ENCODE results near the gene IL17C.
A peak's percentile ranks its signal among the peaks of the same experiment; 100 is the strongest.

Gene IL17C

DNA sequence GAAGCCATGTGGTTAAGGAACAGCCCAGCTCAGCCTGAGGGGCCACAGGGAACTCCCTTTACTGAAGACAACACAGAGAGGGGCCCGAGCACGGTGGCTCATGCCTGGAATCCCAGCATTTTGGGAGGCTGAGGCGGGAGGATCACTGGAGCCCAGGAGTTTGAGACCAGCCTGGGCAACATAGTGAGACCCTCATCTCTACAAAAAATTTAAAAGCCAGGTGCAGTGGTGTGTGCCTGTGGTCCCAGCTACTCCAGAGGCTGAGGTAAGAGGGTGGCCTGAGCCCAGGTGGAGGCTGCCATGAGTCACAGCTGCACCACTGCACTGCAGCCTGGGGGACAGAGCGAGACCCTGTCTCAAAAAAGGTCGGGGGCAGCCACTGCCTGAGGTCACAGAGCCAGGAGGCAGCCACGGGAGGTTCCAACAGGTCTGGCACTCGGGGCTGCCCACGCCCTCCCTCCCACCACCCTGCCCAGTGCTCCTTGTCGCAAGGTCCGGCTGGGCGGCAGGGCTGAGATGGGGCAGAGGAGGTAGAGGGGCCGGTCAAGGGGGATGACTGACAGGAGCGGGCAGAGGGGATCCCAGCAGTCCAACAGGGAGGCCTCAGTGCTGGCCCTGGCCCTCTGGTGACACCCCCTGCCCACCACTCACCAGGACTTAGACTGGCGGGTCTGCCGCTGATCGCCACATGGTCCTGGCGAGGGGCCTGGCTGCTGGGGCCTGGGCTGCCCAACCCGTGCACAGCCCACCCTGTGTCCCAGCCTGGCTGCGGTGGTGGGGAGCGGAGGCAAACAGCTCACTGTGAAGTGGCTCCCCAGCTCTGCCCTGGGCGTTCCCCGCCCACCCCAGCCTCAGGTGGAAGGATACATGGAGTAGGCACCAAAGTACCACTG lies 9.1 kb downstream of the IL17C start:
- DNase-seq = no peak

- no peak for DNase-seq
Observed at GRCh38 chr16:88649195-88649923, 11.0 kb downstream of the IL17C start.

- DNase-seq = peak; percentile 74
Observed at GRCh38 chr16:88649924-88650748, 11.8 kb downstream of the IL17C start.

- DNase-seq = peak; percentile 91
Observed at GRCh38 chr16:88650749-88651275, 12.4 kb downstream of the IL17C start, which contains the start of gene CYBA. CYBA (minus strand) TSS chr16:88651053; CDS start chr16:88651013, 40 bp downstream.

- peak; percentile 61 for DNase-seq
Observed at GRCh38 chr16:88651276-88651988, 13.1 kb downstream of the IL17C start.

DNA sequence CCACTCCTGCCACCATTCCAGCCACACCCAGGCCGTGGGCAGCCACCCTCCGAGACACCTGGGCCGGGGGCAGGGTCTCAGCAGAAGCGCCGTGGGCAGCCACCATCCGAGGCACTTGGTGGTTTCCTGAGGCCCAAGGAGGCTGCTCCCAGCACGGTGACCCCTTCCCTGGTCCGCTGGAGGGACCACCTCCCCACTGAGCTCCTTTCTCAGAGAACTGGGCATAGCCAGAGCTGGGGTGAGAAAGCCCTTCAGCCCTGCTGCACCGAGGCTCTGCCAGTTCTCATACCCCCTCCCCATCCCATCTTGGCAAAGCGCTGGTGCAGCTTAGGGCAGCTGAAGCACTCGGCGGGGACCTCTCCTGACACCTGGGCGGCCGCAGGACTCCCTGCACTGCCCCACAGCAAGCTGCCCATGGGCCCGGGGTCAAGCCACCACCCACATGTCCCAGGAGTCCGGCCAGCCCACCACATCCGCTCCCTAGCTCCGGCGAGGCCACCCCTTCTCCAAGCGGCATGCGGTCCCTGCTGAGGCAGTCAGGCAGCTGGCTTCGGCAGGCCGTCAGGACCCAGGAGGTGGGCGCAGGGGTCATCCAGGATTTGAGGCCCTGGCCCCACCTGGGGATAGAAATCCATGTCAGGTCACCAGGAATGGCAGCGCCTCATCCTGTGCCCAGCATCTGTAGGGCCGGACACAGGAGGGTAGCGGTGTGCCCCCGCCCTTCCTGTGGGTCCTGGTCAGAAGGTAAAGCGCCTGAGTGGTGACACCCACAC lies 13.8 kb downstream of the IL17C start:
- no peak for DNase-seq

DNA sequence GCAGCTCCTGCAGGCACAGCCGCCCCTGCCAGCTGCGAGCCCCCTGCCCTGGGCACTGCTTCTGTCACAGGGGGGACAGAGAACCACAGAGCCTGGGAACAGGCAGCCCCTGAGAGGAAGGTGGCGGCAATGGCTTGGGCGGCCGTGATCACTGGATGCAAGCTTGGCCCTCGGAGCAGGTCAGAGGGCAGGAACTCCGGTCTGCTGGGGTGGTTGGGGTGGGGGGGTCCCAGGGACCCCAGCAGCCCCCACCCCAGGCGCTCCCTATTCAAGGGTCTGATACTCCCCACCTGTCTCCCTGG lies 14.3 kb downstream of the IL17C start:
- no peak for DNase-seq

DNA sequence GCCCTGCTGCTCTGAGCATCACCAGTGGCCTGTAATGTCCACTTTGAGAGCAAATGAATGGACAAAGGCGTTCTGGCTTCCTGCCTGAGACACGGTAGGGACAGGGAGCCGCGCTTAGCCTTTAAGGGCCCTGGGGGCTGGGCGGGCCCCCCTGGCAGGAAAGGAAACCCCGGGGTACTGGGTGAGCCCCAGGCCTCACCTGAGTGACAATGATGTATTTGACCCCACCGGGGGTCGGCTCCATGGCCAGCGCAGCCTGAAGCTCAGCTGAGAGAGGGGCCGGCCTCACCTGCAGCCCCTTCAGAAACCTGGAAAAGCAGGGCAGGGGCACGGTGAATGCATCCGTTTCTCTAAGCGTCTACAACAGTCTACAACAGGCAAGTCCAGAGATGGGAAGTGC lies 14.7 kb downstream of the IL17C start:
- DNase-seq = no peak

GRCh38 chr16:88653596-88654362 lies 15.4 kb downstream of the IL17C start:
- DNase-seq = no peak

- DNase-seq = no peak
Observed at GRCh38 chr16:88654363-88655052, 16.1 kb downstream of the IL17C start.

- DNase-seq = no peak
Observed at GRCh38 chr16:88655053-88655732, 16.8 kb downstream of the IL17C start.

DNA sequence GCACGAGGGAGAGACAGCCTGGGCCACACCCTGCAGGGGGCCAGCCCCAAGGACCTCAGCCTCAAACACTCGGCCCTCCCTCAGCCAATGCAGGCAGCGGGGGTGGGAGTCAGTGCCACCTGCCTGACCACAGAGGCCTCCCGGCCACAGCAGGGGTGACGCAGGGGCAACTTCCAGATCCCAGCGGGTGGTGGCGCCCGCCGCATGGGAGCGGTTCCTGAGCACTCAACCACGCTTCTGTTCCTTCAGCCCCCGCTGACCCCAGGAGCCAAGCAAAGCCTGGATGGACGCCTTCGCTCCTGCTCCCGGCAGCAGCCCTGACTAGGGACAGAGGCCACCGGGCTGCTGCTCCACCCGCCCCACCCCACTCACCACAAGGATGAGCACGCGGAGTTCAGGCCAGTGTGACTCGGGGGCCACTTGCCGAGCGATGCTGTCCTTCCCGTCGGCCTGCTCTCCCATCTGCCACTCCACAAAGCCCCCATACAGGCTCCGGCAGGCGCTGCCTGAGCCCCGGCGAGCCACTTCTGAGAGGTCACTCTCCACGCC lies 17.4 kb downstream of the IL17C start:
- no peak for DNase-seq

- no peak for DNase-seq
Observed at GRCh38 chr16:88656291-88656980, 18.1 kb downstream of the IL17C start.

DNA sequence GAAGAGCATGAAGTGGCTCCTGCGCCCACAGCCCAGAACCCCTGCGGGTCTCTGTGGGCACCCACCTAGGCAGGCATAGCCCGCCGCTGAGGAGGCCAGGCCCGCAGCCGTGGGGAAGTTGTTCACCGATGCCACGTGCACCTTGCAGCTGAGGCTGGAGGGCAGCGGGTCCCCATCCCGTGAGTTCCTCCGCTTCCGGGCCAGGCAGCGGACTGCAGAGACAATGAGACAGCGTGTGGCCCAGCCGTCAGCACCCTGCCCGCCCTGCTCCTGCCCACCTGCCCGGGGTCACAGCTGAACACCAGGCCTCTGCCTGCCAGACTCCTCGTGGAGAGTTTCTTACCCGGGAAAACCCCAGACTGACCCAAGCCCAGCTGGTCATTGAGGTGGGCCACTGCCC lies 19.0 kb downstream of the IL17C start:
- no peak for DNase-seq

DNA sequence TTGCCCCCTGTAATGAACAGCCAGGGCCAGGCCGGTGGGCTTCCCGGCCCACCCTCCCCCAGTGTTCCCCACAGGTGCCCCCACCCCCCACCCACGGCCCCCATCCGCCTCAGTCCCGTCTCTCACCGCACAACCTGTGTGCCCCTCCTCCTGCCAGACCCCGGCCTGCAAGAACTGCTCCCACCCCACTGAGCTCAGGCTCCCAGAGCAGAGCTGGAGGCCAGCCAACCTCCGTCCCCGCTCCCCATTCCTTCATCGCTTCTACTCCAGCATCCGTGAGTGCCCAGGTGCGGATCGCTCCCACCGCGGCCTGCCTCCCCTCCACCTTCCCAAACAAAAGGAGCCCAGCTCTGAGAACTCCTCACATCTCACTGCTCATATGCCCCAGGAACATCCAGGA lies 20.3 kb downstream of the IL17C start:
- no peak for DNase-seq

DNA sequence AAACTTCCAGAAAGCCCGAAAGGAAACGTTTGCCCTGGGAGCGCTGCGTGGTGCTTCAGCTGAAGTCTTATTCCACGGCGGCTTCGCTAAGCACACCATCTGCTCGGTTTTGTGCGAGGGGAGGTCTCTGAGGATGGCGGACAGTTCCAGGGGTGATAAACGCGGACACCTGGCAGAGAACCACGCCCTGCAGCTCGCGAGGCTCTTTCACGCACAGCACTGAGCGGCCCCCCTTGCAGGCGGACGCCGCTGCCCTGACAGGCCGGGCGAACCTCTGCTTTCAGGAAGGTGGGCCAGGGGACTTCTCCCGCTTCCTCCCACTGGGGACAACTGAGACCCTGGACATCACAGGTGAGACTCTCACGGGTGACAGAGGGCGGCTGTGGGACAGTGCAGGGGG lies 20.8 kb downstream of the IL17C start:
- DNase-seq = no peak

DNA sequence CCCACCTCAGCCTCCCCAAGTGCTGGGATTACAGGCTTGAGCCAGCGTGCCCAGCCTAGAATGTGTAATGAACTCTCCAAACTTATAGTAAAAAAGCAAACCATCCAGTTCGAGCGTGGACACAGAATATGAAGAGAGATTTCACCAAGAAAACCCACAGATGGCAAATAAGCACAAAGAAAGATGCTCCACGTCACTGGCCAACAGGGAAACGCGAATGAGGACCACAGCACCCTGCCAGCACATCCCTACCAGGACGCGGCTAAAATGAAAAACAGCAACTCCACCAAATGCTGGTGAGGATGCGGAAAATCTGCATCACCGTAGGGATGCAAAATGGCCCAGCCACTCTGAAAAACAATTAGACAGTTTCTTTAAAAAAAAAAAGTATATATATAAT lies 23.1 kb downstream of the IL17C start:
- no peak for DNase-seq

DNA sequence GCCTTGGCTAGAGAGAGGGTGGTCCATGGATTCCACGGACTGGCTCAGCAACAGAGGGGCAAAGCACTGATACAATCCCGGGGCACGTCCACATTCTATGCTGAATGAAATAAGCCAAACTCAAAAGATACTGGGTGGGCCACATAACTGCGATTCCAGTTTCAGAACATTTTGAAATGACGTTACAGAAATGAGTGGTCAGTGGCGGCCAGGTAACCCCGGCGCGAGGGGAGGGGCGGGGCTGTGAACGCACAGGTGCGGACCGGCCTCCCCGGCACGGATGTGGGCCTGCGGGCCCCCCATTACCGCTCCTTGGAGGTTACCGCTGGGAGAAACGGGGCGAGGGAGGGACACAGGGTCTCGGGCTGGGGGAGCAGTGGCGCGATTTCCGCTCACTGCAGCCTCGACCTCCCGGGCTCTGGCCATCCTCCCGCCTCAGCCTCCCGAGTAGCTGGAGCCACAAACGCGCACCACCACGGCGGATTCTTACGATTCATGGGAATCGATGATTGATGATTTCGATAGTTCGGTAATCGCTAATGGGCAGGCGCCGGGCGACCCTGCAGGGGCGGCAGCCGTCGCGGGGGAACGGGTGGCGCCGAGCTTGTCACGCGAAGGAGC lies 24.0 kb downstream of the IL17C start:
- DNase-seq = peak; percentile 33

Measured in hematopoietic multipotent progenitor cell treated with erythropoietin and hydrocortisone succinate and interleukin-3 and kit ligand, for 4 days (in vitro differentiated cells).